ENCODE results near the gene TFDP1.

The TFDP1 gene

GRCh38 chr13:113650275-113650674, 65.7 kb downstream of the TFDP1 start:
- Histone ChIP-seq H3F3A (ENCODE audit: insufficient read depth) (no peaks in the 10 kb centered on the region; the same call in 1 of the 2 replicates), H3K27ac (ENCODE audit: low read depth, low read length) (no peak overlapping the region), H4K20me1 (ENCODE audit: low read depth, low read length) (no peaks in the 10 kb centered on the region), H3K9me3 (ENCODE audit: insufficient read depth, low read length) (no peaks in the 10 kb centered on the region), H3K4me3 (ENCODE audit: insufficient read depth, low read length, poor library complexity, severe bottlenecking) (no peak overlapping the region), H3K9me2 (replicated peaks; ENCODE audit: insufficient read depth, low read length) (no peaks in the 10 kb centered on the region), H3K9ac (ENCODE audit: low read length) (no peak overlapping the region), H2AFZ (ENCODE audit: low read depth, low read length, severe bottlenecking) (no peak overlapping the region), H3K36me3 (ENCODE audit: low read length) (no peaks in the 10 kb centered on the region), H3K27me3 (ENCODE audit: low read length) (no peaks in the 10 kb centered on the region), H3K79me2 (ENCODE audit: insufficient read depth, low read length) (no peaks in the 10 kb centered on the region), H3K4me2 (ENCODE audit: low read depth, low read length, poor library complexity, severe bottlenecking) (no peak overlapping the region)
- TF ChIP-seq EZH2phosphoT487 (conservative IDR thresholded peaks at IDR 0.05; ENCODE audit: low read length), result no peak
- no peak for TF ChIP-seq CTCF (IDR thresholded peaks at IDR 0.05; ENCODE audit: insufficient read depth, low read length, poor library complexity, severe bottlenecking)

- no peak overlapping the region for H2AFZ ChIP-seq (ENCODE audit: low read depth, low read length, severe bottlenecking)
- no peak overlapping the region for H3K4me2 ChIP-seq (ENCODE audit: low read depth, low read length, poor library complexity, severe bottlenecking)
- H4K20me1 ChIP-seq (ENCODE audit: low read depth, low read length), result no peaks in the 10 kb centered on the region
- H3F3A ChIP-seq (ENCODE audit: insufficient read depth), result no peaks in the 10 kb centered on the region; the same call in 1 of the 2 replicates
- no peak overlapping the region for H3K27ac ChIP-seq (ENCODE audit: low read depth, low read length)
- TF ChIP-seq CTCF (IDR thresholded peaks at IDR 0.05; ENCODE audit: insufficient read depth, low read length, poor library complexity, severe bottlenecking) (no peak), EZH2phosphoT487 (conservative IDR thresholded peaks at IDR 0.05; ENCODE audit: low read length) (no peak)
- no peaks in the 10 kb centered on the region for H3K36me3 ChIP-seq (ENCODE audit: low read length)
- no peaks in the 10 kb centered on the region for H3K9me3 ChIP-seq (ENCODE audit: insufficient read depth, low read length)
- H3K9ac ChIP-seq (ENCODE audit: low read length), result no peak overlapping the region
- no peaks in the 10 kb centered on the region for H3K79me2 ChIP-seq (ENCODE audit: insufficient read depth, low read length)
- H3K27me3 ChIP-seq (ENCODE audit: low read length), result no peaks in the 10 kb centered on the region
- H3K9me2 ChIP-seq (replicated peaks; ENCODE audit: insufficient read depth, low read length), result no peaks in the 10 kb centered on the region
- H3K4me3 ChIP-seq (ENCODE audit: insufficient read depth, low read length, poor library complexity, severe bottlenecking), result no peak overlapping the region
These were observed 66.2 kb downstream of the TFDP1 start for GRCh38 chr13:113650731-113651148.

GRCh38 chr13:113651511-113652403, 67.2 kb downstream of the TFDP1 start:
- Histone ChIP-seq H3K9me3 (ENCODE audit: insufficient read depth, low read length) (no peaks in the 10 kb centered on the region), H3K79me2 (ENCODE audit: insufficient read depth, low read length) (no peaks in the 10 kb centered on the region), H2AFZ (ENCODE audit: low read depth, low read length, severe bottlenecking) (no peak overlapping the region), H3K4me2 (ENCODE audit: low read depth, low read length, poor library complexity, severe bottlenecking) (no peak overlapping the region), H3K9me2 (replicated peaks; ENCODE audit: insufficient read depth, low read length) (no peaks in the 10 kb centered on the region), H3K4me3 (ENCODE audit: insufficient read depth, low read length, poor library complexity, severe bottlenecking) (no peak overlapping the region), H4K20me1 (ENCODE audit: low read depth, low read length) (no peaks in the 10 kb centered on the region), H3F3A (ENCODE audit: insufficient read depth) (no peaks in the 10 kb centered on the region; the same call in 1 of the 2 replicates), H3K36me3 (ENCODE audit: low read length) (no peaks in the 10 kb centered on the region), H3K27ac (ENCODE audit: low read depth, low read length) (peak overlapping the region; percentile 50), H3K27me3 (ENCODE audit: low read length) (no peaks in the 10 kb centered on the region), H3K9ac (ENCODE audit: low read length) (no peak overlapping the region)
- TF ChIP-seq CTCF (IDR thresholded peaks at IDR 0.05; ENCODE audit: insufficient read depth, low read length, poor library complexity, severe bottlenecking), result no peak
- no peak for TF ChIP-seq EZH2phosphoT487 (conservative IDR thresholded peaks at IDR 0.05; ENCODE audit: low read length)
